Transverse colon (tissue), 4 donors: ENCODE results near the gene RYR3.

Experiments used
- EP300 ChIP-seq: sonication (generic); formaldehyde crosslinking; IDR thresholded peaks from one replicate; pipeline ENCODE4 v1.6.1; 2017; ENCODE audit warnings: antibody characterized with exemption, low read depth
- POLR2A ChIP-seq: fragments of 450-650 bp; IDR thresholded peaks from one replicate; pipeline ENCODE4 v1.6.1; 2016; ENCODE audit warnings: antibody characterized with exemption, mild to moderate bottlenecking, moderate library complexity
- POLR2AphosphoS5 ChIP-seq, 3 donors: sonication (generic); formaldehyde crosslinking; IDR thresholded peaks; one replicate each; pipeline ENCODE4 v1.6.1; 2016; ENCODE audit warnings: antibody characterized with exemption in 3 of 3
- TF ChIP-seq, protein P1 (sequence below), 5 experiments: fragments of 200-600 bp in 3 of 5; fragments of 450-650 bp in 2 of 5; sonication (generic) in 3 of 5; IDR thresholded peaks; 1 replicate in 2 of 5; 2 replicates in 3 of 5; pipeline ENCODE4 v1.5.1; 2016 to 2017; ENCODE audit warnings: antibody characterized with exemption in 5 of 5, inconsistent platforms in 3 of 5, mild to moderate bottlenecking in 2 of 5, moderate library complexity in 1 of 5

DNA sequence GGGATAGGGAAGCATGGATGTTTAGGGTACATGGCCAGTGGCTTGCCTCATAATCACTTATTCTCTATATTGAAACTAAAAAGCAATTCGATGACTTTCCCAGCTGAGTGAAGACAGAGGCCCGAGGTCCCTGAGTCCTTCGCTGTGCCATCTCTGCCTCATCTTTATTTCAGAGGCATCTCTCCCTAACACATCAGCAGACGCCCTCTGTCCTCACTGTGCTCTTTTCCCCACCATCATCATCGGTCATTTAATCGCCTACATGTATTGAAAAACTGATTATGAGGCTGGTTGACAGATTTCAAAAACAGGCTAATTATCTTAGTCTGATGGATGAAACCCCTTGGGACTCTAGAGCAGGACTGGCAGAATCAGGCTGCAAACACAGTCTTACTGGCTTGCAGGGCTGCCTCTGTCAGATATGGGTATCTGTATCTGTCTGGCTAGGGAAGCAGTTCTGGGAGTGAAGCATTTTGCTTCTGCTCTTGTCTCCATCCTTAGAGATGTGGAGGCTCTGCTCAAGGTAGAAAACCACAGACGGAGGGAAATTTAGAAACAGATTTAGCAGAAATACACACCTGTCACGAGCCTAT lies 366.6 kb downstream of the RYR3 start:
- TF ChIP-seq POLR2A (no peak), EP300 (no peak), POLR2AphosphoS5 (IDR thresholded peaks at IDR 0.05) (no peak)
- TF ChIP-seq, protein P1, sequence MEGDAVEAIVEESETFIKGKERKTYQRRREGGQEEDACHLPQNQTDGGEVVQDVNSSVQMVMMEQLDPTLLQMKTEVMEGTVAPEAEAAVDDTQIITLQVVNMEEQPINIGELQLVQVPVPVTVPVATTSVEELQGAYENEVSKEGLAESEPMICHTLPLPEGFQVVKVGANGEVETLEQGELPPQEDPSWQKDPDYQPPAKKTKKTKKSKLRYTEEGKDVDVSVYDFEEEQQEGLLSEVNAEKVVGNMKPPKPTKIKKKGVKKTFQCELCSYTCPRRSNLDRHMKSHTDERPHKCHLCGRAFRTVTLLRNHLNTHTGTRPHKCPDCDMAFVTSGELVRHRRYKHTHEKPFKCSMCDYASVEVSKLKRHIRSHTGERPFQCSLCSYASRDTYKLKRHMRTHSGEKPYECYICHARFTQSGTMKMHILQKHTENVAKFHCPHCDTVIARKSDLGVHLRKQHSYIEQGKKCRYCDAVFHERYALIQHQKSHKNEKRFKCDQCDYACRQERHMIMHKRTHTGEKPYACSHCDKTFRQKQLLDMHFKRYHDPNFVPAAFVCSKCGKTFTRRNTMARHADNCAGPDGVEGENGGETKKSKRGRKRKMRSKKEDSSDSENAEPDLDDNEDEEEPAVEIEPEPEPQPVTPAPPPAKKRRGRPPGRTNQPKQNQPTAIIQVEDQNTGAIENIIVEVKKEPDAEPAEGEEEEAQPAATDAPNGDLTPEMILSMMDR (IDR thresholded peaks at IDR 0.05) = no peak
